HEK293T (cell line): ENCODE results near the gene MAN1B1.

Experiments
- CTCF ChIA-PET: fragments of 350-600 bp; formaldehyde crosslinking; extraction: SDS; loops from one replicate; lab custom pipeline; 2021; ENCODE audit warnings: antibody characterized with exemption, inconsistent platforms; lab: Yijun Ruan, JAX
- POLR2A ChIA-PET: fragments of 350-600 bp; formaldehyde crosslinking; extraction: SDS; loops from one replicate; lab custom pipeline; 2020; ENCODE audit warnings: antibody characterized with exemption, inconsistent platforms; lab: Yijun Ruan, JAX
- DNase-seq: peaks from one replicate; pipeline ENCODE4 v3.0.0; 2012; ENCODE audit warnings: mixed read lengths; ENCODE audit errors: extremely low spot score
- ARNT ChIP-seq: fragments of 450-650 bp; IDR thresholded peaks from 2 replicates; pipeline ENCODE4 v1.6.1; 2017; ENCODE audit warnings: mild to moderate bottlenecking
- BHLHE40 ChIP-seq: fragments of 450-650 bp; IDR thresholded peaks from 2 replicates; pipeline ENCODE4 v1.6.1; 2016; ENCODE audit warnings: mild to moderate bottlenecking, moderate library complexity, borderline replicate concordance
- CTBP1 ChIP-seq: fragments of 450-650 bp; IDR thresholded peaks from 2 replicates; pipeline ENCODE4 v1.6.1; 2016; ENCODE audit warnings: borderline replicate concordance
- ELF4 ChIP-seq: fragments of 450-650 bp; IDR thresholded peaks from 2 replicates; pipeline ENCODE4 v1.6.1; 2017; ENCODE audit warnings: antibody characterized with exemption
- FOXA1 ChIP-seq: fragments of 450-650 bp; IDR thresholded peaks from 2 replicates; pipeline ENCODE4 v1.6.1; 2016; ENCODE audit warnings: mild to moderate bottlenecking
- FOXK2 ChIP-seq: fragments of 450-650 bp; IDR thresholded peaks from 2 replicates; pipeline ENCODE4 v1.6.1; 2016; ENCODE audit warnings: mild to moderate bottlenecking
- FOXM1 ChIP-seq: fragments of 450-650 bp; IDR thresholded peaks from 2 replicates; pipeline ENCODE4 v1.6.1; 2017; ENCODE audit warnings: mild to moderate bottlenecking, borderline replicate concordance
- HDGF ChIP-seq: fragments of 450-650 bp; IDR thresholded peaks from 2 replicates; pipeline ENCODE4 v1.6.1; 2017; ENCODE audit warnings: antibody characterized with exemption, borderline replicate concordance
- L3MBTL2 ChIP-seq: fragments of 450-650 bp; conservative IDR thresholded peaks from 2 replicates; pipeline ENCODE4 v1.6.1; 2016; ENCODE audit warnings: mild to moderate bottlenecking
- LEF1 ChIP-seq: fragments of 450-650 bp; IDR thresholded peaks from 2 replicates; pipeline ENCODE4 v1.6.1; 2017; ENCODE audit warnings: mild to moderate bottlenecking, borderline replicate concordance
- NFRKB ChIP-seq: fragments of 450-650 bp; IDR thresholded peaks from 2 replicates; pipeline ENCODE4 v1.6.1; 2016; ENCODE audit warnings: mild to moderate bottlenecking, moderate library complexity
- SP1 ChIP-seq: fragments of 450-650 bp; IDR thresholded peaks from 2 replicates; pipeline ENCODE4 v1.6.1; 2017
- SUZ12 ChIP-seq: fragments of 450-650 bp; IDR thresholded peaks from 2 replicates; pipeline ENCODE4 v1.6.1; 2016; ENCODE audit warnings: mild to moderate bottlenecking
- TARDBP ChIP-seq: fragments of 450-650 bp; IDR thresholded peaks from 2 replicates; pipeline ENCODE4 v1.6.1; 2016
- ZNF384 ChIP-seq: fragments of 450-650 bp; IDR thresholded peaks from 2 replicates; pipeline ENCODE4 v1.6.1; 2016
- TF ChIP-seq, protein P1 (sequence below): fragments of 450-650 bp; IDR thresholded peaks from 2 replicates; pipeline ENCODE4 v1.6.1; 2016

The MAN1B1 gene

DNA sequence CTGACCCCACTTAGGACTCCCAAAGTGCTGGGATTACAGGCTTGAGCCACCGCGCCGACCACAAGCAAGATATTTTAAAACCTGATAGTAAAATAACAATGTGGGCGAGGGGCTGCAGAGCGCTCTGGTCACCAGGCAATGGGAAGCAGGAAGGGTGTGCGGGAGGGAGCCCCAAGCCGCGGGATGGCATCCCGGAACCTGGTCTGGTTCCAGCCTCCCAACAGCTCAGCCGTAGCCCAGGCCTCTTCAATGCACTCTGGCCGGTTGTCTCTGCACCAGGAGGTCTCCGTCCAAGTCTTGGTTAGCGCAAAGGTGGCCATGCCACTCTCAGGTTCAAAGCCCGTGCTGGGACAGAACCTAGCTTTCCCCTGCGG lies 10.2 kb upstream of the MAN1B1 start:
- no peak for DNase-seq
- CTCF ChIA-PET = interaction anchor here (1.0 to 1.7 kb wide), 3 partner anchors 9 to 30 kb away, joined by 5 to 7 read pairs (median 6); partner anchors contain the start of gene NPDC1
- POLR2A ChIA-PET = interaction anchor here (2.5 kb wide), 1 partner anchor 10 kb away, joined by 15 read pairs; the partner anchor contains the start of gene MAN1B1
- TF ChIP-seq HDGF (no peak), SUZ12 (no peak)

DNA sequence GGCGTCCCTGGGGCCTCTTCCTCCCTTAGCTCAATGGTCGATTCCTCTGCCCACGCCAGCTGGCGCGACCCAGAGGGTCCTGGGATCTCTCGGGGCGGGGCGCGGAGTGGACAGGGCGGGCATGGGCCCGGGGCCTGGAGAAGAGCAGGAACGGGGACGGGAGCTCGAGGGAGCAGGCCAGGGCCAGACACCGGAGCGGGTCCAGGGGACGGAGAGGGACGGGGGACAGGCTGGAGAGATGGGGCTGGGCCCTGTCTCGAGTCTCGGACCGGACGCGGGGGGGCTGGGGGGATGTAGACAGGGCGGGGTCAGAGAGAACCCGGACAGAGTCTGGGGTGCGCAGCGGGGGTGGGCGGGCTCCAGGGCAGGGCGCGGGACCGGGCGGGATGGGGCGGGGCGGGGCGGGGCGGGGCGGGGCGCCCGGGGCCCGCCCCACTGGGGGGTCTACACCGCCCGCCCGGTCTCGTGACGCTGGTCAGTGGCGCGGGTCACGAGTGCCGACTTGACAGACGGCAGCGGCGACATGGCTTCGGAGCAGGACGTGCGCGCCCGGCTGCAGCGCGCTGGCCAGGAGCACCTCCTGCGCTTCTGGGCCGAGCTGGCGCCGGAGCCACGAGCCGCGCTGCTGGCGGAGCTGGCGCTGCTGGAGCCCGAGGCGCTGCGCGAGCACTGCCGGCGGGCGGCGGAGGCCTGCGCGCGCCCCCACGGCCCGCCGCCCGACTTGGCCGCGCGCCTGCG lies 9.6 kb upstream of the MAN1B1 start, which contains the start of gene UAP1L1:
Gene UAP1L1 (plus strand): TSS at position 508 of the 738 bp plus-strand sequence. CDS start 16 bp downstream, at position 524.
- peak; percentile 29; the same call in 1 of the 2 replicates for TF ChIP-seq FOXM1
- TF ChIP-seq, protein P1, sequence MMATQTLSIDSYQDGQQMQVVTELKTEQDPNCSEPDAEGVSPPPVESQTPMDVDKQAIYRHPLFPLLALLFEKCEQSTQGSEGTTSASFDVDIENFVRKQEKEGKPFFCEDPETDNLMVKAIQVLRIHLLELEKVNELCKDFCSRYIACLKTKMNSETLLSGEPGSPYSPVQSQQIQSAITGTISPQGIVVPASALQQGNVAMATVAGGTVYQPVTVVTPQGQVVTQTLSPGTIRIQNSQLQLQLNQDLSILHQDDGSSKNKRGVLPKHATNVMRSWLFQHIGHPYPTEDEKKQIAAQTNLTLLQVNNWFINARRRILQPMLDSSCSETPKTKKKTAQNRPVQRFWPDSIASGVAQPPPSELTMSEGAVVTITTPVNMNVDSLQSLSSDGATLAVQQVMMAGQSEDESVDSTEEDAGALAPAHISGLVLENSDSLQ = no peak
- ChIA-PET CTCF (interaction anchor here (1.0 to 1.7 kb wide), 4 partner anchors 9 to 31 kb away, joined by 3 to 7 read pairs (median 6); partner anchors contain the start of gene NPDC1), POLR2A (interaction anchor here (2.5 kb wide), 1 partner anchor 9 kb away, joined by 15 read pairs; the partner anchor contains the start of gene MAN1B1)
- peak; percentile 64 for DNase-seq

DNA sequence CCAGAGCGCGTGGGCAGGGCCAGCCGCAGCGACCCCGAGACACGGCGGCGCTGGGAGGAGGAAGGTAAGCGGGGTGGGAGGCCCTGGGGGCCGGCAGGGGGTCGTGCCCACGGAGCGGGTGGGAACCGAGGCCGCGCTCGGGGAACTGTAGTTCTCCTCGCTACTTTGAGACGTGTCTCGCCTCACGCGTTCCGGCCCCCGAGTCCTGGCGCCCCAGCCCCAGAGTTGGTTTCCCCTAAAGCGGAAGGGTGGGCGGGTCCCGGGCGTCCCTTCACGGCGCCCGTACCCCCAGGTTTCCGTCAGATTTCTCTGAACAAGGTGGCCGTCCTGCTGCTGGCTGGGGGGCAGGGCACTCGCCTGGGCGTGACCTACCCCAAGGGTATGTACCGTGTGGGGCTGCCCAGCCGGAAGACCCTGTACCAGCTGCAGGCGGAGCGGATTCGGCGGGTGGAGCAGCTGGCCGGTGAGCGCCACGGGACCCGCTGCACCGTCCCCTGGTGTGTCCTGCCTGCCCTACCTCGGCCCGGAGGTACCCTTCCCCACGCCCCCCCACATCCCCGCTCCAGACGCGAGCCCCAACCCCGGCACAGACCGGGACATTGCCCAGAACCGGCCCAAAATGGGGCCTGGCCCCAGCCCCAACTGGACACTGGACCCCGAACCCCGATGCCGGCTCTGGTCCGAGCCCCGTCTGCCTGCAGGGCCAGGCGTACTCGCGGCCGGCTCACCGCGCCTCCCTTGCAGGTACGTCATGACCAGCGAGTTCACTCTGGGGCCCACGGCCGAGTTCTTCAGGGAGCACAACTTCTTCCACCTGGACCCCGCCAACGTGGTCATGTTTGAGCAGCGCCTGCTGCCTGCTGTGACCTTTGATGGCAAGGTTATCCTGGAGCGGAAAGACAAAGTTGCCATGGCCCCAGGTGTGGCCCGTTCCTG lies 8.8 kb upstream of the MAN1B1 start:
- POLR2A ChIA-PET = interaction anchor here (2.5 kb wide), 1 partner anchor 8 kb away, joined by 15 read pairs; the partner anchor contains the start of gene MAN1B1
- CTCF ChIA-PET = interaction anchor here (1.0 to 1.7 kb wide), 2 partner anchors 8 to 10 kb away, joined by 3 to 7 read pairs; no protein-coding TSS in a partner anchor
- no peak for DNase-seq
- no peak for TF ChIP-seq ARNT

DNA sequence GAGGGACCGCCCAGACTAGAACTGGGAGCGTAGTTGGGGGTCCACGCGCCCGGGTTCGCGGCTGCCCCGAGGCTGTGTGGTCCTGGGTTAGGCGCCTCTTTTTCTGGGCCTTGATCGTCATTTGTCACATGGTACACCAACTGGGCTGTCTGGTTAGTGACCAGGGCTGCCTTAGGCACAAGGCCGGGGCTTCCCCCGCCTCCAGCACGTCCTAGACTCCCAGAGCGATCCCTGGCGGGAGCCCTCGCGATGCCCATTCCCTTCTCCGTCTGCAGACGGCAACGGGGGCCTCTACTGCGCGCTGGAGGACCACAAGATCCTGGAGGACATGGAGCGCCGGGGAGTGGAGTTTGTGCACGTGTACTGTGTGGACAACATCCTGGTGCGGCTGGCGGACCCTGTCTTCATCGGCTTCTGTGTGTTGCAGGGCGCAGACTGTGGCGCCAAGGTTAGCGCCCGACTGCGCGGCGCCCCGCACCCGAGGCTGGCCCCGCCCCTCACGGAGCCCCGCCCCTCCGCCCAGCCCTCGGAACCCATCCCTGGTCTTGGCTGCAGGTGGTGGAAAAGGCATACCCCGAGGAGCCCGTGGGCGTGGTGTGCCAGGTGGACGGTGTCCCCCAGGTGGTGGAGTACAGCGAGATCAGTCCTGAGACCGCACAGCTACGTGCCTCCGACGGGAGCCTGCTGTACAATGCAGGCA lies 7.9 kb upstream of the MAN1B1 start:
- CTCF ChIA-PET = no interaction called here

DNA sequence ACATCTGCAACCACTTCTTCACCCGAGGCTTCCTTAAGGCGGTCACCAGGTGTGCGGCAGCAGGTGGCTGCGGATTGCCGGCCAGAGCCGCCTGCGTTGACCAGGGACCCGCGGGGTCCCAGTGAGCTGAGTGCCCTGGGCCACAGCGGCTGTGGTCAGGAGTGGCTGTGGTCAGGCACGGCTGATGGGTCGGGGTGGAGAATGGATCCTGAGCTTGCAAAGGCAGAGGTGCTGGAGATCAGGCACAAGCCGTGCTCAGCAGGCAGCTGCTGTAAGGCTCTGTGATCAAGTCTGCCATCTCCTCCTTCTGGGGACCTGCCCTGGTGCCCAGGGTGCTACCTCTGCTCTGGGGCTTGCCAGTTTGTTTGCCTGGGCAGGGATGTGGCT lies 7.4 kb upstream of the MAN1B1 start:
- DNase-seq = no peak
- TF ChIP-seq NFRKB = no peak
- TF ChIP-seq HDGF = no peak
- no peak for TF ChIP-seq ELF4
- TF ChIP-seq ARNT = no peak
- TF ChIP-seq SUZ12 = no peak
- no peak for TF ChIP-seq FOXA1
- TF ChIP-seq, protein P1 = no peak
- TF ChIP-seq BHLHE40 = no peak
- no peak for TF ChIP-seq SP1
- TF ChIP-seq LEF1 = no peak
- CTCF ChIA-PET = no interaction called here
- POLR2A ChIA-PET = no interaction called here

More for the DNA sequence above, 7.9 kb upstream of the MAN1B1 start:
- POLR2A ChIA-PET = no interaction called here
- no peak for TF ChIP-seq CTBP1
- no peak for TF ChIP-seq FOXM1
- TF ChIP-seq NFRKB = no peak
- no peak for TF ChIP-seq FOXK2
- TF ChIP-seq BHLHE40 = no peak
- no peak for TF ChIP-seq SP1
- TF ChIP-seq HDGF = no peak
- TF ChIP-seq FOXA1 = no peak
- TF ChIP-seq SUZ12 = no peak
- no peak for TF ChIP-seq ELF4
- no peak for TF ChIP-seq L3MBTL2
- TF ChIP-seq LEF1 = no peak
- TF ChIP-seq TARDBP = no peak
- TF ChIP-seq, protein P1 = no peak
- no peak for TF ChIP-seq ARNT
- no peak for TF ChIP-seq ZNF384
- no peak for DNase-seq
